OCI-LY1 (cell line): ENCODE results near the gene PRKCB.

Experiments used
- CTCF ChIP-seq: fragments of 200-600 bp; sonication (generic), shearing (Covaris generic); IDR thresholded peaks from 2 replicates; pipeline ENCODE4 v1.5.1; 2017; ENCODE audit warnings: mild to moderate bottlenecking, antibody characterized with exemption, low read length, moderate library complexity, mixed read lengths
- EZH2 ChIP-seq: fragments of 200-600 bp; sonication (generic), shearing (Covaris generic); IDR thresholded peaks from 2 replicates; pipeline ENCODE4 v1.8.0; 2017; ENCODE audit warnings: borderline replicate concordance, mixed run types, mild to moderate bottlenecking, antibody characterized with exemption, low read length, moderate library complexity, mixed read lengths

GRCh38 chr16:23996258-23996955 lies 160.6 kb downstream of the PRKCB start:
- no peak for TF ChIP-seq CTCF
- no peak for TF ChIP-seq EZH2
